Measurements from ENCODE around the gene RPS14.
A peak's percentile ranks its signal among the peaks of the same experiment; 100 is the strongest.

Gene RPS14

DNA sequence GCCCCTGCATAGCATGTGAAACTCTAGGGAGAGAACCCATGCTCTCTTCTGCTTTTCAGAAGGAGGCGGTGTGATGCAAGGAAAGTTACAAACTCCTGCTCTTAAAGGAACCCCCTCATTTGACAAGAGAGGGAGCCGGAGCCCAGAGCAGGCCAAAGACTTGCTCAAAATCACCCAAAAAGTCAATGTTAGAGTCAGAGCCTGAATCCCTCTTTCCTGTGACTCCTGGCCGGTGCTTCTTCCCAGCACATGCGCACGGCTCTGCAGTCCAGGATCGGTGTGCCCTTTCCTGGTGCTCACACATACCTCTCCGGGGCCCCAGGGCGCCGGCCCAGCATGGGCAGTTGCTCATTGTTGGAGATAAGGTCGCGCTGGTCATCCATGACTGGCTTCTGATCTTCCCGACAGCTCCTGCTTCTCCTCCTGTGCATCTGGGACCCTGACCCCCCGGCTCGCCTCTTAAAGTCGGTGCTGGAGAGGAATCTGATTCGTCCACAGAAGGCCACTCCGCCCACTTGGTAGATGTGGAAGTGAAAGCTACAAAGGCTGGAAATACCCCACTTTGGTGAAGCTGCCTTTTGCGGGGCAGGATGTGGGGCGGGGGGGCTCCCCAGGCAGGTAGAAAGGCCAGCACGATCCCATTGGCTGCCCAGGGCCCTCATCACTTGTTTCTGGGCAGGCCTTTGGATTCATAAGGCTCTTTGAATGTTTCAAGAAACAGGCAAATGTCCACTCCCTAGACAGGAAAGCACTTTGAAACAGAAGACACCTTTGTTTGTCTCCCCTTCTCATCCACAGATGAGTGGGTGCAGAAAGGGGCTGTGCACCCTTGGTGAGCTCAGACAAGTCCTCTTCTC lies 37.0 kb downstream of the RPS14 start, which contains the start of gene CD74:
TSS of gene CD74 (minus strand) at position 592 of the 857 bp plus-strand sequence. CDS start at position 431, 161 bp downstream.
- DNase-seq: peak; percentile 89 to 90 (median 90)

DNA sequence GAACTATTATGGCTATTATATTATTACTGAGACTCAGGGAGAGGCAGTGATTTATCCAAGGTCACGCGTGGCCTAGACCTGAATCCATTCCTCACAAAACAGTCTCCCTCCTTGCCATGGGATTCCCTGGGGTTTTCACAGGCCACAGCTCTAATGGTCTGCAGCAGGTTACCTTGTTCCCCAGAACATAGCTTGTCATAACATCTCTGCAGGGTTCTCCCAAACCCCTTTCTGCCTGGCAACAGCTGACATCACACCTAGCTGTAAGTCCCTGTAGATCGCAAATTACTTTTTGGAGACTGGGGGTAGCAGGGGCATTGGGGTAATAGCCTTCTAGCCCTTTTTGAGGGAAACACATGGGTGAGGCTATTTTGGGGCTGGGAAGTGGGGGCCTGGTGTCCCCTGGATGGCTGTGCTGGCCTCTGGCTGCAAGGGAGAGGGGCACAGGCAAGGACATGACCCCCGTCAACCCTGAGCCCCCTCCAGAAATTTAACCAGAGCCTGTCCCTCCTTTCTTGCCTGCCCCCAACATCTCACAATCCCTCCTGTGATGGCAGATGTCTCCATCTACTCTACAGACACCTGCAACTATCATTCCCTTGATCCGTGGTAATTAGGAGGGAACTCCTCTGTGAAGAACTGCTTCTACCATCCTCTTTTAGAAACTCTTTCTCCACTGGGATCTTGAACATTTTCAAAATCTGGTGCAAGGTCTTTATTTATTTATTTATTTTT lies 38.1 kb downstream of the RPS14 start:
- peak; percentile 76 to 82 (median 80) for DNase-seq

DNA sequence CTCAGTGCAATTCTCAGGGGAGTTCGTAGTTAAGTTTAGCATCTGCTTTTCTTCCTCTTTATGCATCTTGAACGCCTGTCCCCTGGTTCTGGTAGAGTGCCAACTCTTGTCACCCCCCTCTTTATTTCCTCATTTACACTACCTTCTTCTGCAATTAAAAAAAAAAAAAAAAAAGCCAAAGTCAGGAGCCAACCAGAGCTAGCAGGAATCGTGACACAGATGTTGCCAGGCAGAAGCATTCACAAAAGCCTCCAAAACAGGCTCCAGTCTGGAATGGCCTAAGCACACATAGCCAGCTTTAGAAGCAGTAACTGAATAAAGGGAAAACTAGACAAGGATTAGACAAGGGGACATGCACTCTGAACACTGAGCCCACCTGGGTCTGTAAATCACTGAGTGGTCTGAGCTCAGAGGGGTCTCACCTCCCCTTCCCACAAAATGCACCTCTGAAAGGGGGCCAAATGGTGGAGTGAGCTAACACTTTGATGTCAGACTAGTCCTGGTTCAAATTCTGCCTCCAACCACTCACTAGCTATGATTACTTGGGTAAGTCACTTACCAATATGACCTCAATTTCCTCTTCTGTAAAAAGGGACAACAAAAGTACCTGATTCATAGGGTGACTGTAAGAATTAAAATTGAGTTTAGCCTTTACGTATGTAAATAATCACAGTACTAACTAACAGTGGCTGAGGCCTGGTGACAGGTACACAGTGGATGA lies 38.9 kb downstream of the RPS14 start:
- peak; percentile 84 to 91 (median 90) for DNase-seq

DNA sequence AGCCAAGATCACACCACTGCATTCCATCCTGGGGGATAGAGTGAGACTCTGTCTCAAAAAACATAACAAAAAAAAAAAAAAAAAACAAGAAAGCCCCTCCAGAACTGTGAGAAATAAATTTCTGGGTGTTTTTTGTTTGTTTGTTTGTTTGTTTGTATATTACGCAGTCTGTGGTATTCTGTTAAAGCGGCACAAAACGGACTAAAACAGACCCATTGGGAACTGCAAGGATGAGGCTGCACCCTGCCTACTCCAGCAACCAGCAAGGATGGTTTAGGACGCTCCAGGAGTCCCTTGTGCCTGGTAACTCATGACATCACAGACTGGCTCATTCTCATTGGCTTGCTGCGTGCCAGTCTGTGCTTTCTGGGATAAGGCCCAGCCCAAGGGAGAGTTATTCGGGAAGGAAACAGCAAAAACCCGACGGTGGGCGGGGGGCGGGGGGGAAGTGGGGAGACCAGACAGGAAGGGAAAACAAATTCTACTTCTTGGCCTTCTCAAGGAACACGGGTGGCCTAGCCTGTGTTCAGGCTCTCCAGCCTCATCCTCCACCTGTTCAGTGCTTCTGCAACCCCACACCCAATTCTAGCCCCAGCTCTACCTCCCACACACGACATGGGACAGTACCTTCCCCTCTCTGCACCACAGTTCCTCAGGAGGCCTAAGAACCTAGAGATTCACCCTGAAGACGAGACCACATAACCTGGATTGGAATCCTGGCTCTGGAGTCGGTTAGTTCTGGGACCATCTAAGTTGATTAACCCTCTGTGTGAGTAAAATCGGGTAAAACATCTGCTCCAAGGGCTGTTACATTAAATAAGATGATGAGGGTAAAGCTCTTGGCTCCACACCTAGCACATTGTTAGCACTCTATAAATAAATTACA lies 39.7 kb downstream of the RPS14 start:
- peak; percentile 88 to 91 (median 90) for DNase-seq

DNA sequence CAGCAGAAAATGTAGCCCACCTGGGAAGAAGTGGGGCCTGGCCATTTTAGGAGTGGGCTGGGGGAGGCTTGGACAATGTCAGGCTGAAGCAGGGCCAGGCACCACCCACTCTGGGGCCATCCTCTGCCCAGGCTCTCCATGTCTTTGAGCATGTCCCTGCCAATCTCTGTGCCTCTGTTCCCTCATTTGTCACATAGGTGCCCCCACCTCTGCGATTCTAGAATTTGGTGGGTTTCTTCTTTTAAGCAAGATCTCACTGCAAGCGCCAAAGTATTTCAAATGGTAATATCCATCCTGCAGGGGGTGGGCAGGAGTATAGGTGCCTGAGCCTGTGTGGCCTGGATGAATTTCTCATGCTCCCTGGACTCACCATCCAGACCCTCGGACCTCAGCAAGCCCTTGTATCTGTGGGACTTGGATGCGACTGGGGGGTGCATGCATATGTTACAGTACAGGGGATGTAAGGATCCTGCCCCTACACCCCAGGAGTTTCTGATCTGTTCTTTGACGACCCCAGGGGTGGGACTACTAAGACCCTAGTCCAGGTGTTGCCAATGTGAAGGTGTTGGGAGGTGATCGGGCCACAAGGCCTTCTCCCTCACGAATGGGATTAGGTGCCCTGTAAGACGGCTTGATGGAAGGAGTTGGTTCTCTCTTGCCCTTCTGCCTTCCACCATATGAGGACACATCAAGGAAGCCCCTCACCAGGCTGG lies 41.2 kb downstream of the RPS14 start:
- DNase-seq: no peak

DNA sequence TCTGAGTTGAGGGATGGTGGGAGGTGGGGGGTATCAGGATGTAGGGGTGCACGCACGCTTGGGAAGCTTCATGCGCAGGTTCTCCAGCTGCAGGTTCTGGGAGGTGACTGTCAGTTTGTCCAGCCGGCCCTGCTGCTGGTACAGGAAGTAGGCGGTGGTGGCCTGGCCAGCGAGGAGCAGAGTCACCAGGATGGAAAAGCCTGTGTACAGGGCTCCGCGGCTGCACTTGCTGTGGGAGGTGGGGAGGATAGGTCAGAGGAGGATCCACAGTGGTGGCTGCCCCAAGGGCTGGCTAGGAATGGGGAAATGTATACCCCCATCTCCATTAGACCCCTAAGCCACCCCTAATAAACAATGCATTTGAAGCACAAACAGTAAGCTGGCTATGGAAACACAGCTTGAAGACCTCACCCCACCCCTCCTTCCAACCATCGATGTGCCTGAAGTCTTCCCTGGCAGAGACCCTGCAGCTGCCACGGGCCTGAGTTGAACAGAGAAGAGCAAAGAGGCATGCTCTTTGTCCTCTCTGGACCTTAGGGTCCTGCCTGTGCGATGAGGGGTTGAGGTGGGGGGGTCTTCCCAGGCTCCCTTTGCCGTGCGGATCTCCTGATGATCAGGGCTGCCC lies 42.3 kb downstream of the RPS14 start:
- DNase-seq: no peak

DNA sequence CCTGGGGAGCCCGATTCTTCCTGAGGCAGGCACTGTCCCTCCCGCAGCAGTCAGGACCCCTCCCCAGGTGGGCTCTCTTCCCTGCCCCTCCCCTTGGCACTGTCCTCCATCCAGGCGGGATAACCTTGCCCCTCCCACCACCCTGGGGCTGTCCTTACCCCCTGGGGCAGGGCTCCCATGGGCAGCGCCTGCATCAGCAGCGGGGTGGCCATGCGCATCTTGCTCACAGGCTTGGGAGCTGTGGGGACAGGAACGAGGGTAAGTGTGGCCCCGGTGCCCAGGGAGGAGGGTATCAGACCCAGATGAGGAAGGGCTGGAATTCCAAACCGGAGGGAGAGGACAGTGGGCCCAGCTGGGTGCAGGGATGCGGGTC lies 42.8 kb downstream of the RPS14 start:
- DNase-seq: no peak

DNA sequence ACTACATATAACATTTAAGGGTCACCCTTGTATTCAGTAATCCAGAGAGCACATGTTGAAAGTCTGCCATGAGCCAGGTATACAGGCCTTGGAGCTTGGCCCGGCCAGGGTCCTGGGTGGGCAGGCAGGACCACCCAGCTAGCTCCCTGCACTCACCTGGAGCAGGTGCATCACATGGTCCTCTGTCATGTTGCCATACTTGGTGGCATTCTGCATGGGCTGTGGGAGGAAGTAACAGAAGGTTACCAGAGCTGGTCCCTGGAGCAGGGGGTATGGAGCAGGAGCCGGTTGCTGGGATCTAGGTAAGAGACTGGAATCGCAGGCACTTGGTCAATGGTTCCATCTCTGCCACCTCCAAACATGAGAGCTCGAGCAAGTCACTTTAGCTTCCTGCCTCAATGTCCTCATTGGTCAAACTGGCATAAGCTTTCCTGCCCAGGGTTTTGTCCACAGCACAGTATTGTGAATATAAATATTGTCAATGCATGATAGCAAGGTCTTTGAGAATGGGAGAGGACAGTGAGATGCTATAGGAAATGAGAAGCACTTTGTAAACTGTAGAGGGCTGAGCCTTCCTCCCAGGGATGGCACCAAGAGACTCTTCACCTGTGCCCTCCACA lies 43.3 kb downstream of the RPS14 start:
- no peak for DNase-seq

DNA sequence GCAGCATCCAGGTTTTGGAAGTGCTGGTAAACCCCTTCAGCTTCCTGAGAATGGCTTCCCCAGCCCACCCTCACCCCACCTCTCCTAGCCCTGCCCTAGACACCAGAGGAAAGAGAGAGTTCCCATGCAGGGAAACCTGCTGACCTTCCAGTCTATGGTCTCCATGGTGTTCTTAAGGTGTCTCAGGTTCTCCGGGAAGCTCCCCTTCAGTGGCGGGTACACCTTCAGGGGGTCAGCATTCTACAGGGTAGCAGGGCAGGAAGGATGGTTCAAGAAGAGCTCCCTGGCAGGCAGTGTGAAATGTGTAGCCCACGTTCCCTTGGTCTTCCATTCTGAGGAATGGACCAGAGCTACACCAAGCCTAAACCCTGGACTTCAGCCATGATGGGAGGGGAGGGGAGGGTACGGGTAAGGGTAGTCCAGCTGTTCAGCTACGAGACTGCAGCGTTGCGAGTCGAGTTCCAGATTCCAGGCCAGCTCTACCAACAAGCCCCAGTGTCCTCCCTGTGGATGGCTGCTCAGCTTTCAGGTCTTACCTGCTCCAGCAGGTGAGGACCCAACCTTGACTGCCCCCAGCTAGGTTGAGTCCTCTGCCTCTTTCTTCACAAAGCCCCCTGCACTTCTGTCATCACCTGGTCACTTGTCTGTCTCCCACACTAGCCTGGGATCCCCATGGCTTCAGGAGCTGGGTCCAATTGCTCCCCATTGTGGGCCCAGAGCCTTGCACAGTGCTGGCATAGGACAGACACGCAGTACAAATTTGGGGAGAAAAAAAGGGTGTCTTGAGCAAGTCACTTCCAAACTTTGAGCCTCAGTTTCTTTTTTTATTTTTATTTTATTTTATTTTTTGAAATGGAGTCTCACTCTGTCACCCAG lies 44.4 kb downstream of the RPS14 start:
- no peak for DNase-seq

DNA sequence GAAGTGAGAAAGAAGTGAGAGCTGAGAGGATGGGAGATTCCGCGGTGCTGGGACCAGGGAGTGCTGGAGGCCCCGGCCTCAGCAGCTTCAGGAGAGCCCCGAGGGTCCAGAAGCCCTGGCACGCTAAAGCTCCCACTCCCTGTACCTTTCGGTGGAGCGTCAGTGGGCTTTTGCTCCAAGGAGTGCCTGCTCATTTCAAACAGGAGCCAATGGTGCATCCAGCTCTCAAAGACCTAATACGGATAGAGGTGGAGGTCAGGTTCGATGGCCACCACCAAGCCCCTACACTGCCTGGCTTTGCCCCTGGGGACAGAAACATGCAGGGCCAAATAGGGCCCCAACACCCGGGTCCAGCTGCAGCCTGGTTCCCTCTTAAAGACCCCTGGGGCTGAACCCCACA lies 45.0 kb downstream of the RPS14 start:
- DNase-seq: no peak

DNA sequence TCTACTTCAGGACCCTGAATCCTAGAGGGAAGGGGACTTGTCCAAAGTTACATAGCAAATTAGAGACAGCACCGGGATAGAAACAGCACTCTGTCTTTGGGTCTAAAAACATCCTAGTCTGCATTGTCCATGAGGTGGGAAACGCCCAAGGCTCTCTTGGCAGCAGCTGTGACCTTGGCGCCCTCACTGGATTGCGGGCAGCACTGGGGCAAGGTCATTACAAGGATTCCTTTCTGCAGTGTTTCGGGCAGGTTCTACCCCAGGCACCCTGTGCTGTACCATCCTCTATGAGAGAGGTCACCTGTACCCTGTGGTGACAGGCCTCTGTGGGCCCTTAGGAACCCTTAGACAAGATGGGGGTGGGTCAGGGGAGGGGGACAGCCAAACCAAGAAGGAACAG lies 45.4 kb downstream of the RPS14 start:
- DNase-seq: no peak

DNA sequence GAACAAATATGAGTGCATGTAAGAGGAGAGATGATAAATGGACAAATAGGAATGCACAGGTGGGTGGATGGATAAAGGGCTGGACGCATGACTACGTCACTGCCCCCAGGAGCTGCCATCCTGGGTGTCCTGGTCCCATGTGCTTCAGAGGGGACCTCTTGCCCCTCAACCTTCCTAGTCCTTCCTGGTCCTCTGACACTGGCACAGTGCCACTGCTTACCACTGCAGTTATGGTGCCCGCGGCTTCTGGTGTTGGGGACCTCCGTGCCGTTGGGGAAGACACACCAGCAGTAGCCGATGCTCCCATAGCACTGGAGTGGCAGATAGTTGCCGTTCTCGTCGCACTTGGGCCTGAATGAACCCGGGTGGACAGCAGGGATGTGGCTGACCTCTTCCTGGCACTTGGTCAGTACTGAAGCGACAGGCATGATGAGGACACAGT lies 46.6 kb downstream of the RPS14 start:
- no peak for DNase-seq

DNA sequence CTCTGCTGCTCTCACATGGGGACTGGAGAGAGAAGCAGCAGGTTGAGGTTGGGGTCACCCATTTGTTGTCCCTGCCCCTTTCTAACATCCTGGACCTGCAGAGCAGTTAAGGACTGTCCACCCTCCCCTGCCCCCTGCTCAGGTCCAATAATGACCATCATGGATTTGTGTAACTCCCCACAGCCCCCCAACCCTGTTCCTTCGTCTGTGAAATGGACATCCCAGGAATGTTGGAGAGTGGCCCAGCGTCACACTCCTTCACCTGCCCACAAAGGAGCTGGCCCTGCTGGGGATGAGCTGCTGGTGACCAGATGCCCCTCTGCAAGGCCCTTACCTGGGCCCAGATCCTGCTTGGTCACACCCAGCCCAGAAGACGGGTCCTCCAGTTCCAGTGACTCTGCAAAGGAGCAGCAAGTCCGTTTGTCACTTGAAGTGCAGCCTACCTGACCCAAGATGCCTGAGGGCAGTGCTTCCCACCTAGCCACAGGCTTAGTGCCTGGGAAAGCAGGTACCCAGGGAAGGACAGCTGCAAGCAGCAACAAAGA lies 47.2 kb downstream of the RPS14 start:
- DNase-seq: no peak

DNA sequence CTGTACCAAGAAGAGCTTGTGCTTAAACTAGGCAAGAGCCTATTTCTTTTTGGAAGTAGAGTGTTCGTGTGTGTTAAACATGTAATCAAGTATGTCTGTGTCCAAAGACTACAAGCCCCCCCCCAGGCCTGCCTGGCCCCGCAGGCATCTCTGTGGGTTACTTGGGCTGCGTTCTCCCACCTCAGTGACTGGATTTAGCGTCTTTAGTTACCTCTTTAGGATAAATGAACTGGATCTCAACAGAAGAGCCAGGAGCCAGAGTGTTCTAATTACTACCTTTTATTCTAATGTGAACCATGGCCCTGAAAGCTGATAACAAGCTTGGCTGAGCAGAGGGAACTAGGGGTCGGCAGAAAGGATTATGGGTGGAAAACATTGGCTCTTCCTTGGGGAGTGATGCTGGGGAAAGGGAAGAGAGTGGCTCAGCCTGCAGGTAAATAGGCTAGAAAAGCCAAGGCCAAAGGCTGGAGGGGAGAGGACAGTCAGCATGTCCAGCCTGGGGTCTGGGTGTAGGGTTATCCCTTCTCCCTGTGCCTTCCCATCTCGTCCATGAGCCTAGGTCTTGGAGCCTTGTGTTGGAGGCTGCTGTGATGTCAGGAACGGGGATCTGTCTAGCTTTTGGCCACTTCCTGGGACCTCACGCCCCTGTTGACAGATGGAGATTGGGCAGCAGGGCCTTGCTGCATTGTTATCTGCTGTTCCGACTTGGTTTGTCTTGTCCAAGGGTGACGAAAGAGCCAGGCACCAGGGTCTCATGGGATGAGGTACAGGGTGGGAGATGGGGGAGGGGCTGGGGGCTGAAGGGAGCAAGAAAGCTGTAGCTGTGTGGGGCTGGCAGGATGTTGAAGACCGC lies 47.9 kb downstream of the RPS14 start:
- DNase-seq: no peak

DNA sequence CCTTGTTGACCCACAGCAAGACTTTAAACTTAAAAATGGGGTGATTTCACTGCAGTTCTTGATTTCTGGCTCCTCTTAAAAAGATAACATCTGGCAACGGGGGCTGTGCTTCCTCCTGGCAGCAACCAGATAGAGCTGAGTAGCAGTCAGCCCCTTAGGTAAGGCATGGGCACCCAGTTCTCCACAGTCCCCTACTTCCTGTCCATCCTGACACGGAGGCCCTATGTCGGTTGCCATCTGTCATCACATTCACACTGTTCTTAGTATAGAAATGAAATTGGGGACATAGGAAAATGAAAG lies 48.5 kb downstream of the RPS14 start:
- DNase-seq: no peak

DNA sequence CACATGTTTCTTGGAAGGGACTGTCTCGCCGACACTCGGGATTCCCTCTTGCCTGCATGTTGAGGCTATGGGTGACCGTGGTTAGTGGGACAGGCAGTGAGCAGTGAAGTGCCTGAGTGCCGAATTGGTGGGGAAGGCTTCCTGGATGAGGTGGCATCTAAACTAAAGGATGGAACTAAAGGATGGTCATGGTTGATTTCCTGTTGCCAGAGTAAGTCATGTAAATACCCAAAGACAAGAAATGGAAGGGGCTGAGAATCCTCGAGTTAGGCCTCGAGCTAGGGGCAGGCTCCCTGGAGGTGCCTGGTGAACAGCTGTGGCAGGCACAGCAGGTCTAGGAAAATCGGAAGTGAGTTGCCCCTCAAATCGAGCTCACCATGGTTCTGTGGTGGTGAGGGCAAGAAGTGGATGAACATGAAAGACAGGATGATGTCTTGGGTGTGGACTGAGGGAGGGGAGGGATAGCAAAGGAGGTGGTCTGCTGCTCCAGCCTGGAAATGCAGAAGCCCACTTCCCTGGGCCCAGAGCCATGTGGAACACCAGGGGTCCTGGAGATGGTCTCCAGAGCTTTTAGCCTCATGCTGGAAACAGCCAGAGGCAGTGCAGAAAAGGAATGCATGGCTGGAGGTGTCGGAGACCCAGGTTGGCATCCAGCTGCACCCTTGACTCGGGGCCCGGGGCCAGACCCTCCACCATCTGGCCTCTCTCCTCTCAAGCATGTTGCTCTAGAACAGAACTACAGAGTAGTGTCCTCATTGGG lies 49.0 kb downstream of the RPS14 start:
- DNase-seq: no peak

DNA sequence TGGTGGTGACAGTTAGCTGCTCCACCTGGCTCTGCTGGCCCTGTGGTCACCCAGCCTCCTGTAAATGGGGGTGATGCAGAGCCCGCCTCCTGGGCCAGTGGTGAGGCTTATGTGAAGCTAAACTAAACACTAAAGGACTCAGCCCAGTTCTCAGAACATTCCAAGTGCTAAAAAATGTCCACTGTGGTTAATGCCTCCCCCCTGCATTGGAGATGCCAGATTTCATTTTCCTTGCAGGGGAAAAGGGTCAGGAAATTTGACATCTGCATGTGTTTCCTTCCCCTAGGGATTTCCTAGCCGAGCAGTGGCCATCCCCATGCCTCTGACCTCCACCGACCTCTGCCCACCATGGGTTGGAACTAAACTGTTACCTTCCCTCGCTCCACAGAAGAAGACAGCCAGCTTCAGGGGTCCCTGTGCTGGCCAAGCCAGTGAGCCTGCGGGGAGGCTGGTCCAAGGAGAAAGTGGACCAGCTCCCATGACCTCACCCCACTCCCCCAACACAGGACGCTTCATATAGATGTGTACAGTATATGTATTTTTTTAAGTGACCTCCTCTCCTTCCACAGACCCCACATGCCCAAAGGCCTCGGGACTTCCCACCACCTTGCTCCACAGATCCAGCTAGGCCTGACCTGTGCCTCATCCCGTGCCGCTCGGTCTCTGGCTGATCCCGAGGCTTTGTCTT lies 49.9 kb downstream of the RPS14 start:
- DNase-seq: no peak
